Activated CD4-positive, alpha-beta T cell treated with anti-CD3 and anti-CD28 coated beads for 36 hours (primary cell): ENCODE data around the gene TUBB3. TPM values are rescaled to one million over a fixed set of nuclear protein-coding genes. Genes with fewer than 3 reads are reported as not detected.
A peak's percentile ranks its signal among the peaks of the same experiment; 100 is the strongest.

Experiments used
- ATAC-seq: fragments of 200-7000 bp; cut with Tn5 transposase; one replicate; pipeline ENCODE4 v1.10.0; 2021; ENCODE audit warnings: mild to moderate bottlenecking, moderate library complexity
- CTCF ChIA-PET: fragments of 350-600 bp; sonication (Branson Sonifier 250); formaldehyde crosslinking; loops from one replicate; lab custom pipeline; 2021; ENCODE audit warnings: antibody characterized with exemption; lab: Charles Lee
- POLR2A ChIA-PET: fragments of 350-600 bp; sonication (Branson Sonifier 250); formaldehyde crosslinking; loops from one replicate; lab custom pipeline; 2021; ENCODE audit warnings: antibody characterized with exemption, inconsistent platforms; lab: Charles Lee
- DNase-seq: peaks from one replicate; pipeline ENCODE4 v3.0.0-alpha.2; 2020
- H3K27ac Mint-ChIP-seq: one replicate; pipeline ENCODE4 v1.8.0; 2021; ENCODE audit warnings: mixed read lengths
- H3K27me3 Mint-ChIP-seq: one replicate; pipeline ENCODE4 v1.8.0; 2021; ENCODE audit warnings: mixed read lengths
- H3K36me3 Mint-ChIP-seq: one replicate; pipeline ENCODE4 v1.8.0; 2021; ENCODE audit warnings: low read depth, mixed read lengths
- H3K4me1 Mint-ChIP-seq: one replicate; pipeline ENCODE4 v1.8.0; 2021; ENCODE audit warnings: mixed read lengths
- H3K4me3 Mint-ChIP-seq: one replicate; pipeline ENCODE4 v1.8.0; 2021; ENCODE audit warnings: mild to moderate bottlenecking, moderate library complexity, mixed read lengths
- H3K9me3 Mint-ChIP-seq: one replicate; pipeline ENCODE4 v1.8.0; 2021; ENCODE audit warnings: low read depth, mixed read lengths
- intact Hi-C, 2 experiments: fragments of 100-400 bp; cut with DNase I in 1 of 2; cut with micrococcal nuclease in 1 of 2; formaldehyde crosslinking; loops; one replicate each; pipeline versions ENCODE4 v1.14.2 to v1.15.1; 2022 to 2024; cut with DNase I, micrococcal nuclease
- total RNA-seq, 2 experiments: library from RNA; stranded (reverse); gene quantifications; one replicate each; pipeline ENCODE4 v1.2.3, GENCODE V29; 2021

The TUBB3 gene
- total RNA-seq, 2 experiments from 2014 or later = 0.40 to 0.43 TPM

DNA sequence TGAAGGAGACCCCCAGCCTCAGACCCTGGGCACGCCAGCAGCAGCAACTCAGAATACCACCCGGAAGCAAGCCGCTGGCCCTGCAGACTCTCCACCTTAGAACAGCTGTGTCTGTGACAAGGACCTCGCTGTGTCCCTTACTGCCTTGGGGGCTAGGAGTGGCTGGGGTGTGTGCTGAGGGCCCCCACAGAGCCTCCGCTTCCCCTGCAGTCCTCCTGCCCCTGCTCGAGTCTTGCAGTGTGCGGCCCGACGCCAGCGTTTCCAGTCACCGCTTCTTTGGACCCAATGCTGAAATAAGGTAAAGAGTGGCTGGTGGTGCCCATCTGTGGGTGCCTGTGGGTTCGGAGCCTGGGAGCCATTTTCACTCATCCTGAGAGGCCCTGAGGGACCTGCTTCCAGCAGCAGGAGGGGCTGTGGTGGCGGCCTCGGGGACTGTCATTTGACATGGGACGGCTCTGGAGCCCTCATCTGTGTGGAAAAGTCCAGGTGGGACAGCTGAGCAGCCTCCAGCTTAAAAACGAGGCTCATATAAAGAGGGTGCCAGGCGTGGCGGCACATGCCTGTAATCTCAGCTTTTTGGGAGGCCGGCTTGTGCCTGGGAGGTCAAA is 19.1 kb upstream of the TUBB3 start:
- Mint-ChIP-seq H3K27ac (no peak overlapping the region), H3K36me3 (peaks cover 25% of the 10 kb centered on the region), H3K4me1 (no peaks in the 10 kb centered on the region), H3K9me3 (no peaks in the 10 kb centered on the region), H3K4me3 (no peak overlapping the region), H3K27me3 (no peaks in the 10 kb centered on the region)
- ATAC-seq (no peak), DNase-seq (no peak)
- ChIA-PET POLR2A (no interaction called here), CTCF (no interaction called here)
- intact Hi-C loops = no loop called here

DNA sequence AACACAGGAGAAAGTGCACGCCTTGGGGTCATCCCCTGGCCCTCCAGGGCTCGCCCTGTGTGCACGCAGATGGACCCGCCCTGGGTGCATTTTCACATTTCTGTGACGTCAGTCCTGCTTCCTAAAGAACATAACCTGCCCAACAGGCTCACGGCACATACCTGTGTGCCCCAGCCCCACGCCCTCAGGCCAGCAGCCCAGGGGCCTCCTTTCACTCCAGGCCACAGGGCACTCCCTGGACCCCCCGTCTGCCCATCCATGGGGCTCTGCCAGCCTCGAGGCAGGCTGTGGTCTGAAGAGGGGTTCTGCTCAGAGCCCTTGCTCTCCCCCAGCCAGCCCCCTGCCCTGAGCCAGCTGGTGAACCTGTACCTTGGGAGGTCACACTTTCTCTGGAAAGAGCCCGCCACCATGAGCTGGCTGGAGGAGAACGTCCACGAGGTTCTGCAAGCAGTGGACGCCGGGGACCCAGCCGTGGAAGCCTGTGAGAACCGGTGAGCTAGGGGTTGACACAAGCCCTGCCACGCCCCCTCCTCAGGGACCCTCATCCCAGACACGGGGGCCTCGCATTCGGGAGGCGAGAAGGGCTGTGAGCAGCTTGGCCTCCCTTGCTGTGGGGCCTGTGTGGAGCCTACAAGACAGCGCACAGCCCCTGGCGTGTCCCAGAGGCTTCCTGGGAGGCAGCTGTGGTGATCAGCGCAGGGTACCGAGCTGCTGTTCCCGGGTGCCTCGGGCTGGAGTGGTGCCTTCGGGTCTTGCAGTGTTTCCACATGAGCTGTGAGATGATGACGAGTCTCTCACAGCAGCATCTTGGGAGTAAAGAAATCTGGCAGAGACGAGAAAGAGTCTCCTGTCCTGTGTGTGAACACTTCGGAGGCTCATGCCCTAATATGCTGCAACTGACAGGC is 18.3 kb upstream of the TUBB3 start:
- Mint-ChIP-seq H3K27ac (no peak overlapping the region), H3K9me3 (no peaks in the 10 kb centered on the region), H3K27me3 (no peaks in the 10 kb centered on the region), H3K36me3 (peaks cover 22% of the 10 kb centered on the region), H3K4me1 (no peaks in the 10 kb centered on the region), H3K4me3 (no peak overlapping the region)
- ChIA-PET POLR2A (no interaction called here), CTCF (no interaction called here)
- intact Hi-C loops = no loop called here
- no peak for ATAC-seq
- no peak for DNase-seq

DNA sequence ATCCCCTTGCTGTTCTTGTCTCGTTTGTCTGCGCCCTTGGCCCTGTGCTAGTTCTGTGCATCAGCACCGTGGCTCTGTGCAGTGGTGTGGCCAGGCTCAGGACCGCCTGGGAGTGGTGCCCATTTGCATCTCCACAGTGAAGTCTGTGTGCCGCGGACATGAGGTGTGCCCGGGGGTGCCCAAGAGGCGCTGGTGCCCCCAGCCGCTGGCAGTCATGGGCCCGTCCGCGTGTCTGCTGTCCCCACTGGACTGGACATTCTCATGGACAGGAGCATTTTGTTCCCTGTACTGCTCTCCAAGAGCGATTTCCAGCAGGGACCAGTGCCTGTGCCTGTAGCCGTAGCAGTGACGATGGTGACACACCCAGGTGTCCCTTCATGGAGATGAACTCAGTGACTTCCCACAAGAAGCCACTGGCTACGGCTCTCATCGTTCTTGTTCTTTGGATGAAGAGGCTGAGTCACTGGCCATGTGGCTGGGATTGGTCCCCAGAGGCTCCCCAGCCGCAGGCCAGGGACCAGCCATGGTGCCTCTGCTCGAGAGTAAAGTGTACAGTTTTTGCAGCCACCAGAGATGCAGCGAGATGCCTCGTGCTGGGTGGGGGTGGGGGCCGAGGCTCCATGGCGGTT is 17.5 kb upstream of the TUBB3 start:
- Mint-ChIP-seq H3K27me3 (no peaks in the 10 kb centered on the region), H3K36me3 (peaks cover 23% of the 10 kb centered on the region), H3K4me3 (no peak overlapping the region), H3K9me3 (no peaks in the 10 kb centered on the region), H3K27ac (no peak overlapping the region), H3K4me1 (no peaks in the 10 kb centered on the region)
- DNase-seq (no peak), ATAC-seq (no peak)
- intact Hi-C loops = no loop called here
- ChIA-PET CTCF (no interaction called here), POLR2A (no interaction called here)

DNA sequence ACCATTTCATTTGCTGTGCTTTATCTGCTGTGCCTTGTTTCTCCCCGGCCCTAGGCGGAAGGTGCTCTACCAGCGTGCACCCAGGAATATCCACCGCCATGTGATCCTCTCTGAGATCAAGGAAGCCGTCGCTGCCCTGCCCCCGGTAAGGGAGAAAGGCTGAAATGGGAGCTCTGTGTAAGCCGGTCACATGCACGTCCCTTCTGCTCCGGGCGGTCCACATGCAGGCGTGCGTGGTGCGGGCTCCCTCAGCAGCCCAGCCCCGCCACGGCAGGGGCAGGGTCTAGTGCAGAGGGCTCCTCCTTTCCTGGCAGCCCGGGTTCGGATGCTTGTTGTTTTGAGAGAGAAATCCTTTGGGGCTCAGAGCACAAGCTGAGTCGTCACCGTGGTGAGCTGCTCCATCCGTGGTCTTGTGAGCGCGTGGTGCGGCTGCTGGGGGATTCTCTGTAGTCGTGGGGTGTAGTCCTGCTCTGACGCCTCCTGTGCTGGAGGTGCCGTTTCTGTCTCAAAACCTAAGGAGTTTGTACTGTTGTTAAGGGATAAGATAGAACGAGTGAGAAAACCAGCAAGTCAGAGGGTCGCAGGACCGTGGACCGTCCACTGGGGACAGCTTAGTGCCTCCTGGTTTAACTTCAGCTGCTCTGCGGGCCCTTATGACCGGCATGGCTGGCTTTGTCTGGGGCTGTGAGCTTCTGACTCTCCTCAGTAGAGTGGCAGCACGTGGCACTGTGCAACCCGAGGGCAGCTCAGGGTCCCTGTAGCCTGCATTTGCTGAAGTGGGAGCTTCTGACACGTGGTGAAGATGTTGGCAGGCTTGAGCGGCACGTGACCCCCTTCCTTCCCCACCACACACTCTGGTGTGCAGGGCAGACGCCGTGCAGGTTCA is 16.8 kb upstream of the TUBB3 start:
- intact Hi-C loops = no loop called here
- ATAC-seq (no peak), DNase-seq (no peak)
- Mint-ChIP-seq H3K36me3 (peaks cover 26% of the 10 kb centered on the region), H3K4me3 (no peak overlapping the region), H3K4me1 (no peaks in the 10 kb centered on the region), H3K27me3 (no peaks in the 10 kb centered on the region), H3K27ac (no peak overlapping the region), H3K9me3 (no peaks in the 10 kb centered on the region)
- ChIA-PET POLR2A (no interaction called here), CTCF (interaction anchor here (0.6 to 0.8 kb wide), 4 partner anchors 12 to 131 kb away, joined by 3 to 5 read pairs (median 3); partner anchors contain the start of genes MC1R and TUBB3)

DNA sequence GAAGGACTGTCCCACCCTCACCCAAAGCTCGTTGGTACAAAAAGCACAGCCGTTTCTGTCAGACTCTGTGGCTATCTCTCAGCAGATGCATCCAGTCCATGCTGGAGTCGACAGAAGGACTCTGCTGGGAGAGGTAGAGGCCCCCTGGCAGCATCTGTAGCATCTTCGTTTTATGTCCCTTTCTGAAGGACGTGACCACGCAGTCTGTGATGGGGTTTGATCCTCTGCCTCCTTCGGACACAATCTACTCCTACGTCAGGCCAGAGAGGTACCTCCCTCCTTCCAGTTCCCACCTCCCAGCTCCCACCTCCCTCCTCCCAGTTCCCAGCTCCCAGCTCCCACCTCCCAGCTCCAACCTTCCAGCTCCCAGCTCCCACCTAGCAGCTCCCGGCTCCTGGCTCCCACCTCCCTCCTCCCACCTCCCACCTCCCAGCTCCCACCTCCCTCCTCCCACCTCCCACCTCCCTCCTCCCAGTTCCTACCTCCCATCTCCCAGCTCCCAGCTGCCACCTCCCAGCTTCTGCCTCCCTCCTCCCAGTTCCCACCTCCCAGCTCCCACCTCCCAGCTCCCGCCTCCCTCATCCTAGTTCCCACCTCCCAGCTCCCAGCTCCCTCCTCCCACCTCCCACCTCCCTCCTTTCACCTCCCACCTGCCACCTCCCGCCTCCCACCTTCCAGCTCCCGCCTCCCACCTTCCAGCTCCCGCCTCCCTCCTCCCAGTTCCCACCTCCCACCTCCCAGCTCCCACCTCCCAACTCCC is 15.9 kb upstream of the TUBB3 start:
- Mint-ChIP-seq H3K27me3 (no peaks in the 10 kb centered on the region), H3K27ac (no peak overlapping the region), H3K4me1 (no peaks in the 10 kb centered on the region), H3K4me3 (no peak overlapping the region), H3K9me3 (no peaks in the 10 kb centered on the region), H3K36me3 (peaks cover 28% of the 10 kb centered on the region)
- DNase-seq (no peak), ATAC-seq (no peak)
- intact Hi-C loops = no loop called here
- POLR2A ChIA-PET = interaction anchor here (0.6 kb wide), 1 partner anchor 545 kb away, joined by 3 read pairs; no protein-coding TSS in a partner anchor
- CTCF ChIA-PET = interaction anchor here (0.6 to 1.4 kb wide), 5 partner anchors 16 to 201 kb away, joined by 3 to 5 read pairs (median 3); partner anchors contain the start of gene TUBB3

DNA sequence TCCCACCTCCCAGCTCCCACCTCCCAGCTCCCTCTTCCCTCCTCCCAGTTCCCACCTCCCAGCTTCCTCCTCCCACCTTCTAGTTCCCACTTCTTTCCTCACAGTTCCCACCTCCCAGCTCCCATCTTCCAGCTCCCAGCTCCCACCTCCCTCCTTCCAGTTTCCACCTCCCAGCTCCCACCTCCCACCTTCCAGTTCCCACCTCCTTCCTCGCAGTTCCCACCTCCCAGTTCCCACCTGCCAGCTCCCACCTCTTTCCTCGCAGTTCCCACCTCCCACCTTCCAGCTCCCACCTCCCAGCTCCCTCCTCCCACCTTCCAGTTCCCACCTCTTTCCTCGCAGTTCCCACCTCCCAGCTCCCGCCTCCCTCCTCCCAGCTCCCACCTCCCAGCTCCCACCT is 14.9 kb upstream of the TUBB3 start:
- H3K27me3 Mint-ChIP-seq = no peaks in the 10 kb centered on the region
- H3K27ac Mint-ChIP-seq = no peak overlapping the region
- ChIA-PET CTCF (interaction anchor here (0.6 to 1.4 kb wide), 3 partner anchors 130 to 206 kb away, joined by 3 read pairs; no protein-coding TSS in a partner anchor), POLR2A (no interaction called here)
- no peak for ATAC-seq
- no peaks in the 10 kb centered on the region for H3K4me1 Mint-ChIP-seq
- intact Hi-C loops = no loop called here
- no peak overlapping the region for H3K4me3 Mint-ChIP-seq
- H3K9me3 Mint-ChIP-seq = no peaks in the 10 kb centered on the region
- H3K36me3 Mint-ChIP-seq = peaks cover 27% of the 10 kb centered on the region
- no peak for DNase-seq

DNA sequence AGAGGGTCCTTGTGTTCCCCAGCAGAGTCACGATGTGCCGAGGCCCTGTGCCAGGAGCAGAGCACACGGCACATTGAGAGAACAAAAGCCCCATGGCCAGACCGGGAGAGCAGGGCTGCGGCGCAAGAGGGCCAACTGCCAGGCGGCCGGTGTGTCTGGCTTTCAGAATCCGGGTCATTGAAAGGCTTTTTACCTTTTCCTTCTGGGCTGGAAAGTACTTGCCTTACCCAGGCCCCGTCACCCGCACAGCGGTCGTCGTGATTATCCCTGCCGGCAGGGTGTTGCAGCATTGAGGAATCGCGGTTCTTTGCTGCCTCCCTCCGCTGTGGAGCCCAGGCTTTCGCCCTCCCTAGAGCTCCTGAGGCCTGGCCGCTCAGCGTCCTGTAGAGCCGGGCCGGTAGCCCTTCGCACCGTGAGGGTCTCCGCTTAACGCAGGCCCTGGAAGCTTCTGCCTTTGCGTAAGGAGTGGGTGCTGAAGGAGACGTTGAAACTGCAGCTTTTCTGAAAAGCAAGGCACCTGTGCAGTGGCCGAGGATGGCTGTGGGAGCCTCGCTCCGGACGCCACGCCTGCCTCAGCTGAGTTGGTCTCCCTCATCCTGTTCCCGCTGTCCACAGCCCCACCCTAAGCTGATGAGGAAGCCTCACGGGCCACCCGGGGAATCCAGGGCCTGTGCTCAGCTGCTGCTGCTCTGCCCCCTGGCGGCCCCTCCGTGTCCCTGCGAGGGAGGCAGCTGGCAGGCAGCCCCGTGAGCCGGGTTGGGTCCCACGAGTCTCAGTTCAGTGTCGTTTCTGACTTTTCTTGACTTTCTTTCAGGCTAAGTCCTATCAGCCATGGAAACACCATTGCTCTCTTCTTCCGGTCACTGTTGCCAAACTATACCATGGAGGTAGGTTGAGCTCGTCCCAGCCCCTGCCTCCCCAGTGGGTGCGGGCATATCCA is 13.1 kb upstream of the TUBB3 start:
- H3K4me3 Mint-ChIP-seq = no peak overlapping the region
- ATAC-seq (peak; percentile 89), DNase-seq (peak; percentile 83)
- ChIA-PET CTCF (interaction anchor here (0.5 to 2.3 kb wide), 22 partner anchors 9 to 646 kb away, joined by 3 to 11 read pairs (median 4); partner anchors contain the start of gene MC1R), POLR2A (interaction anchor here (0.7 kb wide), 1 partner anchor 56 kb away, joined by 9 read pairs; no protein-coding TSS in a partner anchor)
- no peaks in the 10 kb centered on the region for H3K27me3 Mint-ChIP-seq
- H3K9me3 Mint-ChIP-seq = no peaks in the 10 kb centered on the region
- H3K4me1 Mint-ChIP-seq = no peaks in the 10 kb centered on the region
- intact Hi-C loops = no loop called here
- H3K36me3 Mint-ChIP-seq = peaks cover 35% of the 10 kb centered on the region
- H3K27ac Mint-ChIP-seq = no peak overlapping the region

DNA sequence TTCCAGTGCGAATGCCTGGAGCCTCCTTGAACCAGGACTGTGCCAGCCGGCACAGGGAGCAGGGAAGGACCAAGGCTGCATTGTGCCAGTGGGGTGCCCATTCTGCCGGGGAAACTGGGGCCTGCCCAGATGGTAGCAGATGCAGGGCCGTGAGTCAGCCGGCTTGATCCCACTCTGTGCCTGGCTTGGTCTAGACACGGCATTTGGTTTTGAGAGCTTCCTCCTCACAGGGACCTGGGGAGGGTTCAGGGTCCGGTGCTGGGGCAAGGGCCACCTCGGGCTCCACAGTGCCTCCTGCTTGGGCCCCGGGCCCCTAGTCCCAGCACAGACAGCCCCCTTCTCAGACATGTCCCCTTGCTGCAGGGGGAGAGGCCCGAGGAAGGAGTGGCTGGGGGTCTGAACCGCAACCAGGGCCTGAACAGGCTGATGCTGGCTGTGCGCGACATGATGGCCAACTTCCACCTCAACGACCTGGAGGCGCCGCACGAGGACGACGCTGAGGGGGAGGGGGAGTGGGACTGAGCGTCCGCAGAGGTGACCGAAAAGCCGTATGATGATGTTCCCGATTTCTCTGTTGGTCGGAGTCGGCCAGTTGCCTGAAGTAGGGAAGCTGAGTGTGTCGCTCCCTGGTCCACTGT is 12.3 kb upstream of the TUBB3 start:
- ATAC-seq (no peak), DNase-seq (no peak)
- Mint-ChIP-seq H3K9me3 (no peaks in the 10 kb centered on the region), H3K4me1 (no peaks in the 10 kb centered on the region), H3K36me3 (peaks cover 35% of the 10 kb centered on the region), H3K4me3 (no peak overlapping the region), H3K27ac (no peak overlapping the region), H3K27me3 (no peaks in the 10 kb centered on the region)
- intact Hi-C loops = no loop called here
- ChIA-PET CTCF (interaction anchor here (0.7 to 2.3 kb wide), 16 partner anchors 8 to 207 kb away, joined by 3 to 11 read pairs (median 4); partner anchors contain the start of gene MC1R), POLR2A (no interaction called here)

DNA sequence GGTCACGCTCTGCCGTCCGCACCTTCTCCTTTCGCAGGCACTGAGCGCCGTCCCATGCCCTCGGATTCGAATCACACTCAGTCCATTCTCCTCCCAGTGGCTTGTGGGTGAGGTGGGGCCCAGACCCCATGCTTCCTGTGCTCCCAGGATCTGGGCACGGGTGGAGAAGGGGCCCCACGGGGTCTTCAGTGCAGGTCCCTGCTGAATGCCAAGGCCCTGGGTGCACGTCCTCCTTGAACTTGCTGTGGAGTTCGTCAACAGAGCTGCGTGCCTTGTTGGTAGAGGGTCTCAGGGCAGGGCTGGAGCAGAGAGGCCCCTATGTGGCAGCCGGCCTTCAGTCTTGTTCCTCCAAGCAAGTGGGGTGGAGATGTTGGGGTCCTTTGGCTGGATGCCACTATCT is 11.8 kb upstream of the TUBB3 start:
- no peaks in the 10 kb centered on the region for H3K4me1 Mint-ChIP-seq
- CTCF ChIA-PET = interaction anchor here (1.5 to 2.3 kb wide), 4 partner anchors 25 to 205 kb away, joined by 3 to 11 read pairs (median 6); no protein-coding TSS in a partner anchor
- H3K27ac Mint-ChIP-seq = no peak overlapping the region
- intact Hi-C loops = no loop called here
- H3K9me3 Mint-ChIP-seq = no peaks in the 10 kb centered on the region
- ATAC-seq (no peak), DNase-seq (no peak)
- no peak overlapping the region for H3K4me3 Mint-ChIP-seq
- POLR2A ChIA-PET = no interaction called here
- no peaks in the 10 kb centered on the region for H3K27me3 Mint-ChIP-seq
- H3K36me3 Mint-ChIP-seq = peaks cover 33% of the 10 kb centered on the region
